K562 (cell line): ENCODE results near the gene DDAH2. TPM values are rescaled to one million over a fixed set of nuclear protein-coding genes. Genes with fewer than 3 reads are reported as not detected.

ENCODE experiments used
- BHLHE40 ChIP-seq: IDR thresholded peaks from 2 replicates; pipeline ENCODE4 v1.6.1; 2011; ENCODE audit warnings: low read length, improper control_type of control experiment
- DMBX1 ChIP-seq: fragments of 250-450 bp; sonication (Bioruptor Pico); IDR thresholded peaks from 2 replicates; pipeline ENCODE4 v1.8.0; 2022; ENCODE audit warnings: inconsistent platforms, mild to moderate bottlenecking, moderate library complexity, borderline replicate concordance
- E4F1 ChIP-seq: fragments of 250-450 bp; sonication (Bioruptor Pico); IDR thresholded peaks from 2 replicates; pipeline ENCODE4 v1.5.0; 2021; ENCODE audit warnings: mild to moderate bottlenecking, borderline replicate concordance
- ETV1 ChIP-seq: fragments of 450-650 bp; conservative IDR thresholded peaks from 2 replicates; pipeline ENCODE4 v1.6.1; 2016; ENCODE audit warnings: missing genetic modification characterization, control low read depth, low read depth, missing compliant biosample characterization
- FOXA3 ChIP-seq, 2 experiments: fragments of 450-650 bp in 1 of 2; sonication (generic) in 1 of 2; formaldehyde crosslinking; IDR thresholded peaks in 1 of 2; conservative IDR thresholded peaks in 1 of 2; 2 replicates each; pipeline versions ENCODE4 v1.4.0 to v1.8.0; 2020 to 2022; ENCODE audit warnings: mild to moderate bottlenecking in 2 of 2, missing genetic modification reagents in 1 of 2
- HEY1 ChIP-seq: fragments of 250-450 bp; sonication (Bioruptor Pico); IDR thresholded peaks from 2 replicates; pipeline ENCODE4 v1.5.0; 2020; ENCODE audit warnings: mild to moderate bottlenecking, moderate library complexity, borderline replicate concordance
- HMG20B ChIP-seq: fragments of 250-450 bp; sonication (Bioruptor Pico); IDR thresholded peaks from 2 replicates; pipeline ENCODE4 v1.5.0; 2021; ENCODE audit warnings: mild to moderate bottlenecking
- ILK ChIP-seq: fragments of 450-650 bp; IDR thresholded peaks from 2 replicates; pipeline ENCODE4 v1.6.1; 2016; ENCODE audit warnings: missing genetic modification characterization, low read depth, mild to moderate bottlenecking, missing compliant biosample characterization, moderate library complexity, borderline replicate concordance
- IRF1 ChIP-seq: sonication (generic); formaldehyde crosslinking; IDR thresholded peaks from 2 replicates; pipeline ENCODE4 v1.8.0; 2022; ENCODE audit warnings: missing genetic modification reagents, mild to moderate bottlenecking, borderline replicate concordance
- KLF13 ChIP-seq: fragments of 450-650 bp; IDR thresholded peaks from 2 replicates; pipeline ENCODE4 v1.6.1; 2016; ENCODE audit warnings: missing genetic modification characterization, low read depth, mild to moderate bottlenecking, missing compliant biosample characterization, moderate library complexity, borderline replicate concordance
- MECOM ChIP-seq: fragments of 250-450 bp; sonication (Bioruptor Pico); IDR thresholded peaks from 2 replicates; pipeline ENCODE4 v1.8.0; 2022; ENCODE audit warnings: inconsistent platforms
- NKRF ChIP-seq: fragments of 450-650 bp; IDR thresholded peaks from 2 replicates; pipeline ENCODE4 v1.6.1; 2016; ENCODE audit warnings: borderline replicate concordance
- NR1H2 ChIP-seq: sonication (generic); formaldehyde crosslinking; IDR thresholded peaks from 2 replicates; pipeline ENCODE4 v1.4.0; 2020; ENCODE audit warnings: mild to moderate bottlenecking, missing genetic modification reagents
- TSHZ1 ChIP-seq: fragments of 250-450 bp; sonication (Bioruptor Pico); IDR thresholded peaks from 2 replicates; pipeline ENCODE4 v1.4.0; 2020; ENCODE audit warnings: mild to moderate bottlenecking, moderate library complexity
- XRCC5 ChIP-seq: fragments of 200-400 bp; formaldehyde crosslinking; IDR thresholded peaks from 2 replicates; pipeline ENCODE4 v1.6.1; 2017; ENCODE audit warnings: low read depth, mild to moderate bottlenecking, low read length
- ZKSCAN1 ChIP-seq: fragments of 150-350 bp; IDR thresholded peaks from 2 replicates; pipeline ENCODE4 v1.6.1; 2016; ENCODE audit warnings: low read depth, low read length
- ZNF444 ChIP-seq: fragments of 250-450 bp; sonication (Bioruptor Pico); IDR thresholded peaks from 2 replicates; pipeline ENCODE4 v1.4.0; 2020; ENCODE audit warnings: mild to moderate bottlenecking, moderate library complexity
- ZNF57 ChIP-seq: fragments of 450-650 bp; formaldehyde crosslinking; IDR thresholded peaks from 2 replicates; pipeline ENCODE4 v1.4.0; 2020; ENCODE audit warnings: mild to moderate bottlenecking, moderate library complexity
- polyA plus RNA-seq, 8 experiments: library from polyadenylated mRNA; depleted of rRNA in 4 of 8; stranded (reverse) in 5 of 8; unstranded in 3 of 8; fragments of >200 nt; fragmentation: Nextera tagmentation in 2 of 8; fragmentation: Illumina TruSeq in 1 of 8; extraction: Ambion mirVana in 2 of 8; extraction: Trizol in 1 of 8; gene quantifications; 2 replicates each; pipeline versions ENCODE4 v1.2.1 to v1.2.3, GENCODE V29; 2011 to 2014; ENCODE audit warnings: inconsistent platforms in 1 of 8, missing spikeins in 1 of 8
- total RNA-seq, 7 experiments: library from RNA; depleted of rRNA in 6 of 7; stranded (reverse); fragments of >200 nt in 6 of 7; fragmentation: Illumina TruSeq in 2 of 7; extraction: Trizol in 2 of 7; gene quantifications; 2 replicates each; pipeline versions ENCODE4 v1.2.1 to v1.2.3, GENCODE V29; 2011 to 2021; ENCODE audit warnings: low replicate concordance in 1 of 7

Gene DDAH2
- total and polyA plus RNA-seq, 9 of the 15 experiments (the other 6 are each of a cell fraction or from before 2014, with no cell fraction given): 1.8 to 45.4 (median 21.4) TPM

- TF ChIP-seq BHLHE40 (no peak), ZKSCAN1 (no peak; the same call in 1 of the 2 replicates), ILK (no peak), KLF13 (tag) (0 out of 2 replicates have a peak, but pooled peaks have one; percentile 14), ETV1 (peak; percentile 43; the same call in 1 of the 2 replicates), HEY1 (CRISPR knock-in tag) (peak; percentile 50), XRCC5 (no peak), TSHZ1 (CRISPR knock-in tag) (no peak), MECOM (CRISPR knock-in tag) (no peak), E4F1 (peak; percentile 77; the same call in 1 of the 2 replicates), ZNF57 (CRISPR knock-in tag) (peak; percentile 81; the same call in 1 of the 2 replicates), NKRF (peak; percentile 55; the same call in 1 of the 2 replicates), IRF1 (CRISPR knock-in tag) (no peak), DMBX1 (CRISPR knock-in tag) (peak; percentile 75), FOXA3 (CRISPR knock-in tag; conservative IDR thresholded peaks at IDR 0.05 in 1 of 2, IDR thresholded peaks at IDR 0.05 in 1 of 2) (peak in 1 of 2 experiments; percentile 65; a peak in 2 of 4 replicates), NR1H2 (CRISPR knock-in tag) (0 out of 2 replicates have a peak, but pooled peaks have one; percentile 78), ZNF444 (CRISPR knock-in tag) (peak; percentile 28), HMG20B (no peak)
These were observed 8.4 kb upstream of the DDAH2 start (continued) for GRCh38 chr6:31737315-31737990.
